HEK293 (cell line): ENCODE data around the gene TMEM187.
A peak's percentile ranks its signal among the peaks of the same experiment; 100 is the strongest.

Experiments
- CTCF ChIA-PET: fragments of 350-600 bp; formaldehyde crosslinking; extraction: SDS; loops from one replicate; lab custom pipeline; 2021; ENCODE audit warnings: antibody characterized with exemption; lab: Yijun Ruan, JAX
- POLR2A ChIA-PET: fragments of 300-600 bp; formaldehyde crosslinking; extraction: SDS; loops from one replicate; lab custom pipeline; 2020; ENCODE audit warnings: antibody characterized with exemption, inconsistent platforms; lab: Yijun Ruan, JAX
- H3K27ac ChIP-seq: fragments of 200-500 bp; sonication (Bioruptor generic); 2 replicates; pipeline ENCODE4 v1.5.1; 2014; ENCODE audit warnings: low read depth, low read length, control low read depth, inconsistent platforms; ENCODE audit errors: extremely low read depth
- H3K36me3 ChIP-seq, 2 experiments: fragments of 200-500 bp in 1 of 2; sonication (Bioruptor generic) in 1 of 2; 1 replicate in 1 of 2; 2 replicates in 1 of 2; pipeline ENCODE4 v1.5.1; 2014 to 2017; ENCODE audit warnings: inconsistent platforms in 2 of 2, low read length in 2 of 2; ENCODE audit not compliant: control insufficient read depth in 2 of 2, insufficient read depth in 1 of 2
- H3K4me1 ChIP-seq: fragments of 200-500 bp; sonication (Bioruptor generic); 2 replicates; pipeline ENCODE4 v1.5.1; 2014; ENCODE audit warnings: mild to moderate bottlenecking, low read length, inconsistent platforms; ENCODE audit not compliant: control insufficient read depth, insufficient read depth
- H3K4me3 ChIP-seq: 2 replicates; pipeline ENCODE4 v1.5.1; 2011; ENCODE audit warnings: low read depth, mild to moderate bottlenecking, control low read depth, low read length, moderate library complexity
- H3K9me3 ChIP-seq: fragments of 200-500 bp; sonication (Bioruptor generic); 2 replicates; pipeline ENCODE4 v1.5.1; 2014; ENCODE audit warnings: low read depth, low read length, inconsistent platforms; ENCODE audit not compliant: control insufficient read depth, insufficient read depth
- BCL11B ChIP-seq: fragments of 450-650 bp; formaldehyde crosslinking; IDR thresholded peaks from 2 replicates; pipeline ENCODE4 v1.5.1; 2016; ENCODE audit warnings: low read depth, missing biosample characterization, missing genetic modification characterization
- EGR2 ChIP-seq: fragments of 450-650 bp; formaldehyde crosslinking; IDR thresholded peaks from 2 replicates; pipeline ENCODE4 v1.5.1; 2016; ENCODE audit warnings: low read depth, missing biosample characterization, missing genetic modification characterization
- FEZF1 ChIP-seq: fragments of 450-650 bp; formaldehyde crosslinking; IDR thresholded peaks from 2 replicates; pipeline ENCODE4 v1.5.1; 2016; ENCODE audit warnings: missing biosample characterization, missing genetic modification characterization
- HOXA7 ChIP-seq: sonication (generic); formaldehyde crosslinking; IDR thresholded peaks from 2 replicates; pipeline ENCODE4 v1.8.1; 2022; ENCODE audit warnings: missing genetic modification reagents, borderline replicate concordance
- KLF16 ChIP-seq: fragments of 450-650 bp; formaldehyde crosslinking; IDR thresholded peaks from 2 replicates; pipeline ENCODE4 v1.5.1; 2017; ENCODE audit warnings: missing biosample characterization, missing genetic modification characterization
- MEIS1 ChIP-seq: sonication (generic); formaldehyde crosslinking; IDR thresholded peaks from 2 replicates; pipeline ENCODE4 v1.8.1; 2022; ENCODE audit warnings: missing genetic modification reagents, mild to moderate bottlenecking, borderline replicate concordance
- SP2 ChIP-seq: fragments of 450-650 bp; formaldehyde crosslinking; IDR thresholded peaks from 2 replicates; pipeline ENCODE4 v1.5.1; 2016; ENCODE audit warnings: missing biosample characterization, missing genetic modification characterization
- ZFP3 ChIP-seq: fragments of 450-650 bp; formaldehyde crosslinking; IDR thresholded peaks from 2 replicates; pipeline ENCODE4 v1.5.1; 2016; ENCODE audit warnings: low read depth, missing biosample characterization, missing genetic modification characterization
- ZFP37 ChIP-seq: fragments of 450-650 bp; formaldehyde crosslinking; IDR thresholded peaks from 2 replicates; pipeline ENCODE4 v1.5.1; 2016; ENCODE audit warnings: missing biosample characterization, missing genetic modification characterization
- ZNF121 ChIP-seq: fragments of 450-650 bp; formaldehyde crosslinking; IDR thresholded peaks from 2 replicates; pipeline ENCODE4 v1.5.1; 2016; ENCODE audit warnings: missing biosample characterization, missing genetic modification characterization
- ZNF335 ChIP-seq: fragments of 450-650 bp; formaldehyde crosslinking; conservative IDR thresholded peaks from 2 replicates; pipeline ENCODE4 v1.5.1; 2016; ENCODE audit warnings: missing biosample characterization, missing genetic modification characterization
- ZNF600 ChIP-seq: fragments of 450-650 bp; formaldehyde crosslinking; IDR thresholded peaks from 2 replicates; pipeline ENCODE4 v1.5.1; 2016; ENCODE audit warnings: missing biosample characterization, missing genetic modification characterization
- ZNF621 ChIP-seq: fragments of 450-650 bp; formaldehyde crosslinking; IDR thresholded peaks from 2 replicates; pipeline ENCODE4 v1.5.1; 2017; ENCODE audit warnings: missing biosample characterization, missing genetic modification characterization
- ZNF629 ChIP-seq: fragments of 450-650 bp; formaldehyde crosslinking; IDR thresholded peaks from 2 replicates; pipeline ENCODE4 v1.5.1; 2017; ENCODE audit warnings: missing biosample characterization, missing genetic modification characterization
- ZNF837 ChIP-seq: fragments of 450-650 bp; formaldehyde crosslinking; IDR thresholded peaks from 2 replicates; pipeline ENCODE4 v1.5.1; 2016; ENCODE audit warnings: missing biosample characterization, missing genetic modification characterization
- TF ChIP-seq, protein P1 (sequence below): fragments of 450-650 bp; formaldehyde crosslinking; IDR thresholded peaks from 2 replicates; pipeline ENCODE4 v1.5.1; 2017; ENCODE audit warnings: missing biosample characterization, missing genetic modification characterization
- TF ChIP-seq, protein P2 (sequence below): fragments of 450-650 bp; formaldehyde crosslinking; IDR thresholded peaks from 2 replicates; pipeline ENCODE4 v1.5.1; 2017; ENCODE audit warnings: missing biosample characterization, missing genetic modification characterization
- TF ChIP-seq, protein P3 (sequence below): fragments of 450-650 bp; formaldehyde crosslinking; IDR thresholded peaks from 2 replicates; pipeline ENCODE4 v1.5.1; 2016; ENCODE audit warnings: missing biosample characterization, missing genetic modification characterization
- TF ChIP-seq, protein P4 (sequence below): sonication (generic); formaldehyde crosslinking; IDR thresholded peaks from 2 replicates; pipeline ENCODE4 v1.8.1; 2022; ENCODE audit warnings: mild to moderate bottlenecking, moderate library complexity, missing genetic modification reagents

The TMEM187 gene

DNA sequence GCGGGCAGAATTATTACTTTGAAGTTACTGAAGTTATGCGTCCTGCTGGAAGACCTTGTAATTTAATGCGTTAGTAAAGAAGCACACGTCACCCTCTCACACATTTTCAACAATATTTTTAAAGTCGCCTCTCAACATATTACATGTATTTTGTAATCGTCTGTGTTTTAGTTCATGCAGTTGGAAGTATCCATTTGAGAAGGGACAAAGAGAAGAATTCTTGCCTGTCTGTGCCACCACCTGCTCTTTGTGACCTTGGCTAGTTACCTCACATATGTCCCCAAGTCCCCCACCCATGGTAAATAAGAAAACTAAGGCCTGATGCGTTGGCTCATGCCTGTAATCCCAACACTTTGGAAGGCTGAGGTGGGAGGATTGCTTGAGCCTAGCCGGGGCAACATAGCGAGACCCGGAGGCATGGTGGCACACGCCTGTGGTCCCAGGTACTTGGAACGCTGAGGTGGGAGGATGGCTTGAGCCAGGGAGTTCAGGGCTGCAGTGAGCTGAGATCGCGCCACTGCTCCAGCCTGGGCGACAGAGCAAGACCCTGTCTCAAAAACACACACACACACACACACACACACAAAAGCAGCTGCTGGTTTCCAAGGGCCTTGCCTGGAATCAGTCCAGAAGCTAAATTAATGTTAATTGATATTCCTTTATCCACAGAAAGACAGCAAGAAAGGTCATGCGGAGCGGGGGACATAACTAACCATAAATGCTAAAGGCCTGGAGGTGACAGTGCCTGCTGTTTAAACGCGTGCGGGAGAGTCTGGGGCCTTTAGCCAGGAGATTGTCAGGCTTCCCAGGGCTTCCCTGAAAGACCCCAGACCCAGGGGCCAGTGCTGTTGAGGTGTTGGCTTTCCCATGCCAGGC is 811 bp downstream of the TMEM187 start (continued):
- TF ChIP-seq, protein P1, sequence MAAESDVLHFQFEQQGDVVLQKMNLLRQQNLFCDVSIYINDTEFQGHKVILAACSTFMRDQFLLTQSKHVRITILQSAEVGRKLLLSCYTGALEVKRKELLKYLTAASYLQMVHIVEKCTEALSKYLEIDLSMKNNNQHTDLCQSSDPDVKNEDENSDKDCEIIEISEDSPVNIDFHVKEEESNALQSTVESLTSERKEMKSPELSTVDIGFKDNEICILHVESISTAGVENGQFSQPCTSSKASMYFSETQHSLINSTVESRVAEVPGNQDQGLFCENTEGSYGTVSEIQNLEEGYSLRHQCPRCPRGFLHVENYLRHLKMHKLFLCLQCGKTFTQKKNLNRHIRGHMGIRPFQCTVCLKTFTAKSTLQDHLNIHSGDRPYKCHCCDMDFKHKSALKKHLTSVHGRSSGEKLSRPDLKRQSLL (tag by site-specific recombination): no peak
- no peak for TF ChIP-seq ZFP3 (tag by site-specific recombination)
- TF ChIP-seq ZNF629 (tag by site-specific recombination): 0 out of 2 replicates have a peak, but pooled peaks have one; percentile 7
- TF ChIP-seq HOXA7 (CRISPR knock-in tag): no peak
- peak; percentile 100 for TF ChIP-seq ZNF121
- TF ChIP-seq, protein P2, sequence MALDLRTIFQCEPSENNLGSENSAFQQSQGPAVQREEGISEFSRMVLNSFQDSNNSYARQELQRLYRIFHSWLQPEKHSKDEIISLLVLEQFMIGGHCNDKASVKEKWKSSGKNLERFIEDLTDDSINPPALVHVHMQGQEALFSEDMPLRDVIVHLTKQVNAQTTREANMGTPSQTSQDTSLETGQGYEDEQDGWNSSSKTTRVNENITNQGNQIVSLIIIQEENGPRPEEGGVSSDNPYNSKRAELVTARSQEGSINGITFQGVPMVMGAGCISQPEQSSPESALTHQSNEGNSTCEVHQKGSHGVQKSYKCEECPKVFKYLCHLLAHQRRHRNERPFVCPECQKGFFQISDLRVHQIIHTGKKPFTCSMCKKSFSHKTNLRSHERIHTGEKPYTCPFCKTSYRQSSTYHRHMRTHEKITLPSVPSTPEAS (tag by site-specific recombination): peak; percentile 87
- TF ChIP-seq, protein P3, sequence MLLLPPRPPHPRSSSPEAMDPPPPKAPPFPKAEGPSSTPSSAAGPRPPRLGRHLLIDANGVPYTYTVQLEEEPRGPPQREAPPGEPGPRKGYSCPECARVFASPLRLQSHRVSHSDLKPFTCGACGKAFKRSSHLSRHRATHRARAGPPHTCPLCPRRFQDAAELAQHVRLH (tag by site-specific recombination): no peak
- no peak for TF ChIP-seq FEZF1 (tag by site-specific recombination)
- no peak for TF ChIP-seq ZNF621 (tag by site-specific recombination)

DNA sequence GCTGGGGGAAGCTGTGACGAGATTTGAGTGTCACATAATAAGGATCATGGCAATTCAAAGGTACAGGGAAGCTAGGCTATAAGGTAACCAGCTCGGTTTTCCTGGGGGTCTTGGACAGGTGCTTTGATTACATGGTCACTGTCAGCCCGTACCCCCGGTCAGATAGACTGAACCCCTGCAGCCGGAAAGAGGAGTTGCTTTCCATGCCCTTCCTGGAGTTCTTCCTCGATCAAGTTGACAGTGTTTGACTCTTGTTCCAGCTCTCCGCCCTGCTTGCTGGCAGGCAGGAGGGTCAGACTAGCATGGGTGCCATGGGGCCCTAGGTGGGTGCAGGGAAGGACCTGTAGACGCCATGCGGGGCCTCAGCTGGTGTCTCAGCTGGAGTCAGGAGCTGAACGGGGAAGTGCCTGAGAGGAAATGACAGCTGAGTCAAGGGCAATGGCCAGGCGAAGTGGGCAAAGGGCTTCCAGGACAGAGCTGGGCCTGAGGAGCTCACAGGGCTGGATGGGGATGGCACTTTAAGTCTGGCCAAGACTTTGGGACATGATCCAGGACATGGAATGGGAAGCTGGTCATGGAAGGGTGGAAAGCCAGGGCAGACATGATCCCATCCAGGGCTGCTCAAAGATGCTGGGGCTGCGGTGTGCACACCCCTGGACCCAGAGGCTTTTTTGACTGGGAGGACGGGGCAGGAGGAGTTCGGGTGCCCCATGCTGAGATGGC is 1.6 kb downstream of the TMEM187 start:
- POLR2A ChIA-PET: interaction anchor here (0.6 to 1.7 kb wide), 3 partner anchors 40 to 195 kb away, joined by 4 to 10 read pairs (median 6); no protein-coding TSS in a partner anchor
- Histone ChIP-seq H3K4me3 (no peak overlapping the region), H3K27ac (peak overlapping the region; percentile 99; the same call in 1 of the 2 replicates), H3K9me3 (no peaks in the 10 kb centered on the region), H3K4me1 (peaks cover 6% of the 10 kb centered on the region; the same call in 1 of the 2 replicates), H3K36me3 (no peaks in the 10 kb centered on the region)
- TF ChIP-seq MEIS1: 0 out of 2 replicates have a peak, but pooled peaks have one; percentile 16
- TF ChIP-seq BCL11B (tag by site-specific recombination): no peak
- TF ChIP-seq ZFP37 (tag by site-specific recombination): no peak
- no peak for TF ChIP-seq KLF16
- no peak for TF ChIP-seq HOXA7 (CRISPR knock-in tag)
- TF ChIP-seq, protein P4, sequence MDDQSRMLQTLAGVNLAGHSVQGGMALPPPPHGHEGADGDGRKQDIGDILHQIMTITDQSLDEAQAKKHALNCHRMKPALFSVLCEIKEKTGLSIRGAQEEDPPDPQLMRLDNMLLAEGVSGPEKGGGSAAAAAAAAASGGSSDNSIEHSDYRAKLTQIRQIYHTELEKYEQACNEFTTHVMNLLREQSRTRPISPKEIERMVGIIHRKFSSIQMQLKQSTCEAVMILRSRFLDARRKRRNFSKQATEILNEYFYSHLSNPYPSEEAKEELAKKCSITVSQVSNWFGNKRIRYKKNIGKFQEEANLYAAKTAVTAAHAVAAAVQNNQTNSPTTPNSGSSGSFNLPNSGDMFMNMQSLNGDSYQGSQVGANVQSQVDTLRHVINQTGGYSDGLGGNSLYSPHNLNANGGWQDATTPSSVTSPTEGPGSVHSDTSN (CRISPR knock-in tag): 0 out of 2 replicates have a peak, but pooled peaks have one; percentile 34
- peak; percentile 99 for TF ChIP-seq ZNF335 (tag by site-specific recombination)
- TF ChIP-seq ZNF837 (tag by site-specific recombination): no peak
- TF ChIP-seq ZNF600 (tag by site-specific recombination): 0 out of 2 replicates have a peak, but pooled peaks have one; percentile 17
- no peak for TF ChIP-seq SP2
- no peak for TF ChIP-seq EGR2 (tag by site-specific recombination)
- CTCF ChIA-PET: interaction anchor here (0.6 to 2.2 kb wide), 3 partner anchors 27 to 39 kb away, joined by 3 to 5 read pairs (median 3); no protein-coding TSS in a partner anchor
